Esophagus squamous epithelium (tissue), 5 donors: ENCODE measurements around the gene RHBDD1. TPM values are rescaled to one million over a fixed set of nuclear protein-coding genes. Genes with fewer than 3 reads are reported as not detected.
"Not testable (repeated sequence)": the region's sequence is repeated elsewhere in the genome, so short reads cannot be mapped to it uniquely, and the experiment has no call there.

Experiments
- DNase-seq: peaks from one replicate; lab custom pipeline; 2025; lab: John Stamatoyannopoulos, UW
- H3K27ac ChIP-seq, 4 donors: fragments of 200-600 bp; sonication (generic); one replicate each; pipeline ENCODE4 v1.5.1; 2016 to 2019; ENCODE audit warnings: mild to moderate bottlenecking in 1 of 4
- H3K27me3 ChIP-seq, 4 donors: fragments of 200-600 bp; sonication (generic); 1 replicate in 3 of 4; 2 replicates in 1 of 4; pipeline versions ENCODE4 v1.5.1 to v1.6.0; 2017 to 2021; ENCODE audit warnings: antibody characterized with exemption in 1 of 4
- H3K36me3 ChIP-seq, 3 donors: fragments of 200-600 bp; sonication (generic); one replicate each; pipeline ENCODE4 v1.5.1; 2016 to 2019
- H3K4me1 ChIP-seq, 3 donors: fragments of 200-600 bp; sonication (generic); one replicate each; pipeline ENCODE4 v1.5.1; 2017 to 2019
- H3K4me3 ChIP-seq, 4 donors: fragments of 200-600 bp; sonication (generic); 1 replicate in 3 of 4; 2 replicates in 1 of 4; pipeline ENCODE4 v1.5.1; 2016 to 2019; ENCODE audit warnings: mild to moderate bottlenecking in 2 of 4, moderate library complexity in 1 of 4
- H3K9me3 ChIP-seq, 3 donors: fragments of 200-600 bp; sonication (generic); one replicate each; pipeline ENCODE4 v1.5.1; 2016 to 2019
- CTCF ChIP-seq, 6 experiments: fragments of 450-650 bp in 4 of 6; fragments of 200-600 bp in 2 of 6; sonication (generic) in 2 of 6; IDR thresholded peaks; one replicate each; pipeline ENCODE4 v1.5.1; 2016 to 2019; ENCODE audit warnings: antibody characterized with exemption in 6 of 6, mild to moderate bottlenecking in 4 of 6, moderate library complexity in 4 of 6
- POLR2A ChIP-seq, 4 donors: fragments of 450-650 bp; IDR thresholded peaks; one replicate each; pipeline ENCODE4 v1.6.1; 2017; ENCODE audit warnings: antibody characterized with exemption in 4 of 4, mild to moderate bottlenecking in 4 of 4, moderate library complexity in 3 of 4
- WGBS, 2 donors: methylation state at CpG; one replicate each; pipeline ENCODE4 v1.1.5; 2018; 5-methylcytosine and 5-hydroxymethylcytosine counted together
- intact Hi-C: fragments of 100-400 bp; cut with DNase I; formaldehyde crosslinking; loops from one replicate; pipeline ENCODE4 v1.15.0; 2022
- total RNA-seq, 4 donors: library from RNA; depleted of rRNA; stranded (reverse); fragments of >200 nt; gene quantifications; one replicate each; pipeline ENCODE4 v1.1.0, GENCODE V29; 2016
- donor health status: DM: yes; HTN: yes; CAD: no.

The RHBDD1 gene
- total RNA-seq, 4 donors from 2014 or later, result 6.8 to 14.4 (median 10.3) TPM

GRCh38 chr2:226828191-226828590 lies 7.7 kb upstream of the RHBDD1 start:
- no peak overlapping the region for H3K27ac ChIP-seq
- H3K36me3 ChIP-seq, result no peaks in the 10 kb centered on the region
- no peaks in the 10 kb centered on the region for H3K9me3 ChIP-seq
- H3K4me3 ChIP-seq, result no peak overlapping the region
- 36 to 53% methylated on average over 2 of the region's 2 CpGs for WGBS, 2 donors
- H3K4me1 ChIP-seq, result no peaks in the 10 kb centered on the region
- DNase-seq, result no peak
- no peaks in the 10 kb centered on the region for H3K27me3 ChIP-seq
- TF ChIP-seq POLR2A (IDR thresholded peaks at IDR 0.05), result no peak
- TF ChIP-seq CTCF (IDR thresholded peaks at IDR 0.05), result no peak
- intact Hi-C loops, result no loop called here

GRCh38 chr2:226829721-226830631 lies 5.9 kb upstream of the RHBDD1 start:
- intact Hi-C loops, result no loop called here
- Histone ChIP-seq H3K4me1 (peaks cover 0 to 11% (median 5%) of the 10 kb centered on the region in 3 donors), H3K27me3 (no peaks in the 10 kb centered on the region), H3K36me3 (no peaks in the 10 kb centered on the region), H3K27ac (no peak overlapping the region), H3K4me3 (no peak overlapping the region), H3K9me3 (no peaks in the 10 kb centered on the region)
- 81 to 83% methylated on average over 8 of the region's 8 CpGs for WGBS, 2 donors
- TF ChIP-seq CTCF (IDR thresholded peaks at IDR 0.05), result no peak
- no peak for TF ChIP-seq POLR2A (IDR thresholded peaks at IDR 0.05)
- DNase-seq, result no peak

- Histone ChIP-seq H3K27ac (no peak overlapping the region), H3K4me3 (no peak overlapping the region), H3K36me3 (no peaks in the 10 kb centered on the region), H3K9me3 (no peaks in the 10 kb centered on the region), H3K4me1 (peaks cover 0 to 19% (median 10%) of the 10 kb centered on the region in 3 donors), H3K27me3 (no peaks in the 10 kb centered on the region)
- intact Hi-C loops, result no loop called here
- no peak for DNase-seq
- 83 to 86% methylated on average over 4 of the region's 4 CpGs for WGBS, 2 donors
- TF ChIP-seq POLR2A (IDR thresholded peaks at IDR 0.05) (no peak), CTCF (IDR thresholded peaks at IDR 0.05) (no peak)
Observed at GRCh38 chr2:226831266-226831665, 4.6 kb upstream of the RHBDD1 start.

GRCh38 chr2:226832061-226832460 lies 3.8 kb upstream of the RHBDD1 start:
- intact Hi-C loops, result no loop called here
- no peaks in the 10 kb centered on the region for H3K27me3 ChIP-seq
- no peak for DNase-seq
- H3K9me3 ChIP-seq, result no peaks in the 10 kb centered on the region
- H3K36me3 ChIP-seq, result no peaks in the 10 kb centered on the region
- H3K27ac ChIP-seq, result no peak overlapping the region
- WGBS, 2 donors, result 100% methylated on average over 1 of the region's 1 CpG
- no peak overlapping the region for H3K4me3 ChIP-seq
- no peak for TF ChIP-seq CTCF (IDR thresholded peaks at IDR 0.05)
- TF ChIP-seq POLR2A (IDR thresholded peaks at IDR 0.05), result no peak
- H3K4me1 ChIP-seq, result peaks cover 4 to 25% (median 14%) of the 10 kb centered on the region in 3 donors

- Histone ChIP-seq H3K27ac (peak overlapping the region in 2 of 4 donors; percentile 97), H3K4me1 (peaks cover 5 to 43% (median 16%) of the 10 kb centered on the region in 3 donors), H3K4me3 (peak overlapping the region; percentile 64 to 89 (median 69))
- DNase-seq, intact Hi-C loops, H3K27me3 ChIP-seq, H3K36me3 ChIP-seq, H3K9me3 ChIP-seq: not testable (repeated sequence)
- 86 to 97% methylated on average over 14 to 18 of the region's 18 CpGs for whole genome bisulfite sequencing, 2 donors
Observed at GRCh38 chr2:226834880-226835279, 974 bp upstream of the RHBDD1 start.
